Stimulated activated CD4-positive, alpha-beta T cell treated with anti-CD3 and anti-CD28 coated beads, Interleukin-1b, Interleukin-23, amount 100 ng/mL, for 4 hours (primary cell): ENCODE results near the gene SEC14L2.

Experiments
- DNase-seq, 2 donors: peaks; one replicate each; pipeline ENCODE4 v3.0.0-alpha.2; 2020; ENCODE audit warnings: low read depth in 2 of 2

SEC14L2 gene

GRCh38 chr22:30396871-30397655, at the start of gene SEC14L2:
TSS of gene SEC14L2 (plus strand) at chr22:30397018. CDS start at chr22:30397117, 99 bp downstream.
- DNase-seq = peak; percentile 47 to 62

GRCh38 chr22:30347255-30347892, 49.4 kb upstream of the SEC14L2 start:
- no peak for DNase-seq

- no peak for DNase-seq
Observed at GRCh38 chr22:30348404-30348803, 48.4 kb upstream of the SEC14L2 start.

- DNase-seq = no peak
Observed at GRCh38 chr22:30348809-30349208, 48.0 kb upstream of the SEC14L2 start.

GRCh38 chr22:30351226-30351625, 45.6 kb upstream of the SEC14L2 start:
- no peak for DNase-seq

- DNase-seq = no peak
Observed at GRCh38 chr22:30354644-30355043, 42.2 kb upstream of the SEC14L2 start.

- DNase-seq = peak; percentile 66 to 82
Observed at GRCh38 chr22:30356449-30357235, 40.2 kb upstream of the SEC14L2 start, which contains the start of the genes CCDC157 and SF3A1. TSS of gene CCDC157 (plus strand) at chr22:30357007. CDS start at chr22:30366001, 8,994 bp downstream. TSS of gene SF3A1 (minus strand) at chr22:30356894. CDS start at chr22:30356792, 102 bp downstream.

GRCh38 chr22:30357236-30357570, 39.6 kb upstream of the SEC14L2 start:
- DNase-seq = no peak

- DNase-seq = no peak
Observed at GRCh38 chr22:30357650-30358215, 39.1 kb upstream of the SEC14L2 start.

- DNase-seq = no peak
Observed at GRCh38 chr22:30358541-30358940, 38.3 kb upstream of the SEC14L2 start.

- no peak for DNase-seq
Observed at GRCh38 chr22:30361916-30362650, 34.7 kb upstream of the SEC14L2 start.

GRCh38 chr22:30362651-30363281, 34.1 kb upstream of the SEC14L2 start:
- no peak for DNase-seq

- no peak for DNase-seq
Observed at GRCh38 chr22:30365891-30366290, 30.9 kb upstream of the SEC14L2 start.

- DNase-seq = no peak
Observed at GRCh38 chr22:30368420-30368819, 28.4 kb upstream of the SEC14L2 start.

GRCh38 chr22:30370641-30371230, 26.1 kb upstream of the SEC14L2 start:
- no peak for DNase-seq

- no peak for DNase-seq
Observed at GRCh38 chr22:30371321-30371720, 25.5 kb upstream of the SEC14L2 start.

GRCh38 chr22:30371981-30372380, 24.8 kb upstream of the SEC14L2 start:
- DNase-seq = no peak

GRCh38 chr22:30372915-30373314, 23.9 kb upstream of the SEC14L2 start:
- no peak for DNase-seq

- DNase-seq = no peak
Observed at GRCh38 chr22:30373331-30374325, 23.2 kb upstream of the SEC14L2 start.
